GM23248 (cell line): ENCODE data around the gene LRP1. TPM values are rescaled to one million over a fixed set of nuclear protein-coding genes. Genes with fewer than 3 reads are reported as not detected.

ENCODE experiments used
- DNase-seq: peaks from one replicate; pipeline ENCODE4 v3.0.0-alpha.2; 2015
- H2AFZ ChIP-seq: fragments of 200-600 bp; sonication (generic); 2 replicates; pipeline ENCODE4 v1.6.1; 2016; ENCODE audit warnings: antibody characterized with exemption
- H3F3A ChIP-seq: fragments of 200-600 bp; sonication (generic); 2 replicates; pipeline ENCODE4 v1.6.1; 2016; ENCODE audit warnings: mild to moderate bottlenecking, antibody characterized with exemption, mixed run types; ENCODE audit not compliant: insufficient read depth
- H3K27ac ChIP-seq: fragments of 200-600 bp; sonication (generic); 2 replicates; pipeline ENCODE4 v1.5.1; 2016; ENCODE audit warnings: mild to moderate bottlenecking
- H3K27me3 ChIP-seq: fragments of 200-600 bp; sonication (generic); replicated peaks from 2 replicates; pipeline ENCODE4 v1.6.1; 2016; ENCODE audit warnings: mild to moderate bottlenecking; ENCODE audit not compliant: insufficient read depth
- H3K36me3 ChIP-seq: fragments of 200-600 bp; sonication (generic); 2 replicates; pipeline ENCODE4 v1.6.1; 2016; ENCODE audit warnings: low read depth, mild to moderate bottlenecking
- H3K4me1 ChIP-seq: fragments of 200-600 bp; sonication (generic); 2 replicates; pipeline ENCODE4 v1.6.1; 2016; ENCODE audit warnings: mild to moderate bottlenecking; ENCODE audit not compliant: insufficient read depth
- H3K4me2 ChIP-seq: fragments of 200-600 bp; sonication (generic); one replicate; pipeline ENCODE4 v1.6.1; 2016; ENCODE audit warnings: mild to moderate bottlenecking; ENCODE audit not compliant: unreplicated experiment
- H3K4me3 ChIP-seq: fragments of 200-600 bp; sonication (generic); 2 replicates; pipeline ENCODE4 v1.5.1; 2016; ENCODE audit warnings: mild to moderate bottlenecking
- H3K79me2 ChIP-seq: fragments of 200-600 bp; sonication (generic); 2 replicates; pipeline ENCODE4 v1.6.1; 2016; ENCODE audit warnings: mild to moderate bottlenecking; ENCODE audit not compliant: insufficient read depth
- H3K9ac ChIP-seq: fragments of 200-600 bp; sonication (generic); 2 replicates; pipeline ENCODE4 v1.6.1; 2016; ENCODE audit warnings: mild to moderate bottlenecking
- H3K9me2 ChIP-seq: fragments of 200-600 bp; sonication (generic); 2 replicates; pipeline ENCODE4 v1.6.1; 2016; ENCODE audit warnings: mixed run types, mild to moderate bottlenecking, moderate library complexity; ENCODE audit not compliant: insufficient read depth
- H3K9me3 ChIP-seq: fragments of 200-600 bp; sonication (generic); one replicate; pipeline ENCODE4 v1.6.1; 2017; ENCODE audit warnings: low read depth
- H4K20me1 ChIP-seq: fragments of 200-600 bp; sonication (generic); 2 replicates; pipeline ENCODE4 v1.6.0; 2016; ENCODE audit not compliant: insufficient read depth
- EZH2 ChIP-seq: fragments of 200-600 bp; sonication (generic); IDR thresholded peaks from 2 replicates; pipeline ENCODE4 v1.6.1; 2018; ENCODE audit warnings: antibody characterized with exemption, mild to moderate bottlenecking; ENCODE audit not compliant: insufficient read depth, poor library complexity, severe bottlenecking
- EZH2phosphoT487 ChIP-seq: fragments of 200-600 bp; sonication (generic); IDR thresholded peaks from 2 replicates; pipeline ENCODE4 v1.6.1; 2018; ENCODE audit warnings: antibody characterized with exemption, moderate library complexity, mild to moderate bottlenecking, low read depth; ENCODE audit not compliant: insufficient read depth
- WGBS, 2 experiments: methylation state at CpG; one replicate each; pipeline ENCODE4 v1.1.6; 2015 to 2017; ENCODE audit warnings: low lambda C conversion rate in 2 of 2, low coverage in 1 of 2; ENCODE audit errors: missing lambda C conversion rate in 2 of 2; 5-methylcytosine and 5-hydroxymethylcytosine counted together
- in situ Hi-C: fragments of 300-500 bp; cut with MboI; formaldehyde crosslinking; loops from 2 replicates; pipeline ENCODE4 v1.15.0; 2020
- polyA plus RNA-seq: library from polyadenylated mRNA; unstranded; fragments of >200 nt; fragmentation: Nextera tagmentation; extraction: Ambion mirVana; gene quantifications from 2 replicates; pipeline ENCODE4 v1.2.1, GENCODE V29; 2016
- total RNA-seq: library from RNA; depleted of rRNA; stranded (reverse); fragments of >200 nt; shearing (Covaris generic); gene quantifications from 2 replicates; pipeline ENCODE4 v1.2.3, GENCODE V29; 2014

The LRP1 gene
- total and polyA plus RNA-seq, 2 experiments from 2014 or later: 166 to 257 TPM

DNA sequence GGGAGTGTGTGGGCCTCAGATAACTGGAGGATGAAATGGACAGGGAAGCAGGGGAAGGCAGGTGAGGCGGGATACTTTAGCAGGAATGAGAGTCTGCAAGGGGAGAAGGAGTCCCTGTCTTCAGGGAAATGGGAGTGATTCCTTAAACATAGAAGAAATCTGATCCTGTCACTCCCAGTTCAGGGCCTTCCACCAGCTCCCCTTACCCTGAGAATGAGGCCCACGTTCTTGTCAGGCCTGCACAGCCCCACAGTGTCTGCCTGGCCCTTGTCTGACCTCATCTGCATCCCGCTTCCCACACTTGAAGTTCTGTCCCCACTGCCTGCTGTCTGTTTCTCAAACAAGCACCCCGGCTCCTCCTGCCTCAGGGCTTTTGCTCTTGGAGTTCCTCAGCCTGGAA is 31.8 kb downstream of the LRP1 start:
- peaks cover 11% of the 10 kb centered on the region for H3K4me1 ChIP-seq
- WGBS, 2 experiments: 86 to 90% methylated on average over 4 of the region's 4 CpGs
- in situ Hi-C loops: no loop called here

DNA sequence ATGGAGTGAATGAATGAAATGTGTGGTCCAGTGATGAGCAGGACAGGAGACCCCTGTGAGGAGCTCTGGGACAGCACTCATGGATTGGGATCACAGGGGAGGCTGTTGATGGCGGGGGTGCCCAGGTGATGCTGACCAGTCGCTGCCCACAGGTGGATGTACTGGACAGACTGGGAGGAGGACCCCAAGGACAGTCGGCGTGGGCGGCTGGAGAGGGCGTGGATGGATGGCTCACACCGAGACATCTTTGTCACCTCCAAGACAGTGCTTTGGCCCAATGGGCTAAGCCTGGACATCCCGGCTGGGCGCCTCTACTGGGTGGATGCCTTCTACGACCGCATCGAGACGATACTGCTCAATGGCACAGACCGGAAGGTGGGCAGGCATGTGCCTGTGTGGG is 32.5 kb downstream of the LRP1 start:
- Histone ChIP-seq H3K4me1 (peaks cover 18% of the 10 kb centered on the region), H3K36me3 (peaks cover 76% of the 10 kb centered on the region), H3K9me2 (no peaks in the 10 kb centered on the region), H3K27me3 (no peaks in the 10 kb centered on the region), H3K4me3 (no peak overlapping the region), H2AFZ (no peak overlapping the region), H3K9ac (no peak overlapping the region), H3K9me3 (no peaks in the 10 kb centered on the region), H3K27ac (peak overlapping the region; percentile 48; the same call in 1 of the 2 replicates), H3F3A (peaks cover 76% of the 10 kb centered on the region), H3K4me2 (no peak overlapping the region), H4K20me1 (no peaks in the 10 kb centered on the region), H3K79me2 (peaks cover 94% of the 10 kb centered on the region)
- in situ Hi-C loops: no loop called here
- no peak for DNase-seq
- no peak for TF ChIP-seq EZH2phosphoT487
- TF ChIP-seq EZH2: no peak
- 80 to 85% methylated on average over 12 to 14 of the region's 14 CpGs for WGBS, 2 experiments

More for the DNA sequence above, 31.8 kb downstream of the LRP1 start:
- H3K9me3 ChIP-seq: no peaks in the 10 kb centered on the region
- peaks cover 98% of the 10 kb centered on the region for H3K79me2 ChIP-seq
- 0 out of 2 replicates have a peak overlapping the region, but pooled peaks have one; percentile 5 for H3K9ac ChIP-seq
- H3K36me3 ChIP-seq: peaks cover 80% of the 10 kb centered on the region
- DNase-seq: no peak
- no peaks in the 10 kb centered on the region for H3K27me3 ChIP-seq
- no peaks in the 10 kb centered on the region for H4K20me1 ChIP-seq
- TF ChIP-seq EZH2phosphoT487: no peak
- no peak for TF ChIP-seq EZH2
- H3K4me2 ChIP-seq: no peak overlapping the region
- peak overlapping the region; percentile 36; the same call in 1 of the 2 replicates for H3K27ac ChIP-seq
- H3K9me2 ChIP-seq: no peaks in the 10 kb centered on the region
- no peak overlapping the region for H2AFZ ChIP-seq
- H3K4me3 ChIP-seq: no peak overlapping the region
- H3F3A ChIP-seq: peaks cover 76% of the 10 kb centered on the region

- no peaks in the 10 kb centered on the region for H4K20me1 ChIP-seq
- H3K9me2 ChIP-seq: no peaks in the 10 kb centered on the region
- 0 out of 2 replicates have a peak overlapping the region, but pooled peaks have one; percentile 5 for H3K9ac ChIP-seq
- no peak for TF ChIP-seq EZH2phosphoT487
- no peak for TF ChIP-seq EZH2
- no peaks in the 10 kb centered on the region for H3K27me3 ChIP-seq
- H3K4me1 ChIP-seq: peaks cover 25% of the 10 kb centered on the region
- H3K27ac ChIP-seq: peak overlapping the region; percentile 48
- peaks cover 93% of the 10 kb centered on the region for H3K79me2 ChIP-seq
- no peaks in the 10 kb centered on the region for H3K9me3 ChIP-seq
- 42 to 43% methylated on average over 7 of the region's 7 CpGs for WGBS, 2 experiments
- H3K4me2 ChIP-seq: no peak overlapping the region
- peaks cover 83% of the 10 kb centered on the region for H3F3A ChIP-seq
- no peak overlapping the region for H3K4me3 ChIP-seq
- in situ Hi-C loops: no loop called here
- DNase-seq: peak; percentile 85
- H2AFZ ChIP-seq: no peak overlapping the region
- H3K36me3 ChIP-seq: peaks cover 80% of the 10 kb centered on the region
These were observed 33.2 kb downstream of the LRP1 start for GRCh38 chr12:57161491-57161890.

GRCh38 chr12:57162553-57163125 is 34.4 kb downstream of the LRP1 start:
- in situ Hi-C loops: no loop called here
- Histone ChIP-seq H3K27ac (0 out of 2 replicates have a peak overlapping the region, but pooled peaks have one; percentile 48), H3K9me2 (no peaks in the 10 kb centered on the region), H3K79me2 (peaks cover 86% of the 10 kb centered on the region), H4K20me1 (no peaks in the 10 kb centered on the region), H2AFZ (no peak overlapping the region), H3K9me3 (no peaks in the 10 kb centered on the region), H3K36me3 (peaks cover 73% of the 10 kb centered on the region), H3K4me2 (no peak overlapping the region), H3K4me3 (no peak overlapping the region), H3K27me3 (no peaks in the 10 kb centered on the region), H3K9ac (no peak overlapping the region), H3K4me1 (peaks cover 34% of the 10 kb centered on the region), H3F3A (peaks cover 83% of the 10 kb centered on the region)
- WGBS, 2 experiments: 90 to 93% methylated on average over 8 of the region's 8 CpGs
- TF ChIP-seq EZH2phosphoT487: no peak
- TF ChIP-seq EZH2: no peak
- no peak for DNase-seq
